ENCODE measurements around the gene THPO.

Gene THPO

DNA sequence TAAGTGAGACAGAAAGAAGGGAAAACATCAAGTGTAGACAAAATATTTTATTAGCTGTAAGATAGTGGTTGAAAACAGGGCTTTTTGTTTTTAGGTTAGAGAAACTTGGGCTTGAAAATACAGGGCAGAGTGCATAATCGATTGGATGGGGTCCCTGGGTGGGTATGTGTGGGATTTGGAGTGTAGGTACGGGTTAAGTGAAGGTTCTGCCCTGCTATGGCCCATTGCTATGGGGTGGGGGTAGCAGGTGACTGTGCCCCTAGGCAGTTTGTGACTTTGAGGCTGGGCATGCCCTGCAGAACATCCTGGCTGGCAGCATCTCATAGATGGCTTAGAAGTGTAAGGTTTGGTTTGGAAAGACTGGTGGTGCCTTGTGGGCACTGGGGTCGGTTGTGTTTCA lies 44.3 kb downstream of the THPO start:
- H3K27me3 ChIP-seq (ENCODE audit: low read depth) = no peaks in the 10 kb centered on the region
- no peak for DNase-seq (ENCODE audit: low spot score in 2 of 2)
- H3K4me1 ChIP-seq = no peaks in the 10 kb centered on the region
- H3K36me3 ChIP-seq (replicated peaks) = peaks cover 73% of the 10 kb centered on the region
- no peaks in the 10 kb centered on the region for H3K9me3 ChIP-seq
- in situ Hi-C loops (cut with MboI; ENCODE audit: low sequenced_read_pairs) = no loop called here
- no peak overlapping the region for H3K4me3 ChIP-seq

DNA sequence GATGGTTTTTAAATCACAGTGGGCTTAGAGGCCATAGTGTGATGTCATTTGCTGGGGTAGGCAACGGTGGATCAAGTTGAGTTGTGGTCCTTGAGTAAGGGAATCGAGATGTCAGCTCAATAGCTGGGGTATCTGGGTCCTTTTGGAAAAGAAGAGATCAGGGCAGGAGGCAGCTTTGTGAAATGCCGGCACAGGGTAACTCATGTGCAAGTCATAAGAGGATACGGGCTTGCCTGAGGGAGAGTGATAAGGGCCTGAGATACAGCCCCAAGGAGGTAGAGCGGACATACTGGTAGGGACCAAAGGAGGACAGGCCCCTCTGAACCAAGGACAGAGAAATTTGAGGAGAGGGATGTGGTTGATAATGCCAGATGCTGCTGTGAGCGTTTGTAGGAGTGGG lies 44.8 kb downstream of the THPO start:
- DNase-seq (ENCODE audit: low spot score in 2 of 2) = no peak
- Histone ChIP-seq H3K27me3 (ENCODE audit: low read depth) (no peaks in the 10 kb centered on the region), H3K36me3 (replicated peaks) (peaks cover 78% of the 10 kb centered on the region), H3K4me1 (no peaks in the 10 kb centered on the region), H3K9me3 (no peaks in the 10 kb centered on the region), H3K4me3 (no peak overlapping the region)
- in situ Hi-C loops (cut with MboI; ENCODE audit: low sequenced_read_pairs) = no loop called here

DNA sequence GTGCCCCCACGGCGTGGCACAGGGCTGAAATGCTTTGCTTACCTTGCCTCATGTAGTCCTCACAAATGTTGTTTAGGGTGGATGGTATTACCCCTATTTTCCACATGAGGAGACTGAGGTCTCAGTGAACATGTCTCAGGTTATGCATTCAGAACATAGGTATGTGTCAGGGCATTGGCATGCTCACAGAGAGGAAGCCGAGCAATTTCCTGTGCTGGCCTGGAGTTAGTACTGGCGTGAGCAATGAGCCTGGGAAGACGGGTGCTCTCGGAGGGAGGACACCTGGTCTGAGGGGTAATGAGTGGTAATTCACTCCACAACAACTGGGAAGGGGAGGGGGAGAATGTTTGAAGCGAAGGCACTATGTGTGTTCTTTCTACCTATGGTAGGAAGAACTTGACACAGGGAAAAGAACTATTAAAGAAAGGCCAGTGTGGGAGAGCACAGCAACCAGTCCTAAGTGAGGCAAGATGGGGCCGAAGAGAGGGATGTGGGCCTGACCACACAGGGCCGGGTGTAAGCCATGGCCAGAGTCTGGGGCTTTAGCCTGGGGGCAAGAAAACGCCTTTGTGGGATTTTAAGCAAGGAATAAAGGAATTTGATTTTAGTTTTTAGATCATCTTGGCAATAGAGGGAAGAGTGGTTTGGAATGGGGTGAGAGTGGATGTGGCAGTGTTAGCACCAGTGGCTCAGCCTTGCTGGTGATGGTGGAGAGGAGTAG lies 45.5 kb downstream of the THPO start:
- in situ Hi-C loops (cut with MboI; ENCODE audit: low sequenced_read_pairs) = no loop called here
- H3K4me1 ChIP-seq = no peaks in the 10 kb centered on the region
- no peaks in the 10 kb centered on the region for H3K27me3 ChIP-seq (ENCODE audit: low read depth)
- DNase-seq (ENCODE audit: low spot score in 2 of 2) = no peak
- H3K4me3 ChIP-seq = no peak overlapping the region
- no peaks in the 10 kb centered on the region for H3K9me3 ChIP-seq
- H3K36me3 ChIP-seq (replicated peaks) = peaks cover 84% of the 10 kb centered on the region

DNA sequence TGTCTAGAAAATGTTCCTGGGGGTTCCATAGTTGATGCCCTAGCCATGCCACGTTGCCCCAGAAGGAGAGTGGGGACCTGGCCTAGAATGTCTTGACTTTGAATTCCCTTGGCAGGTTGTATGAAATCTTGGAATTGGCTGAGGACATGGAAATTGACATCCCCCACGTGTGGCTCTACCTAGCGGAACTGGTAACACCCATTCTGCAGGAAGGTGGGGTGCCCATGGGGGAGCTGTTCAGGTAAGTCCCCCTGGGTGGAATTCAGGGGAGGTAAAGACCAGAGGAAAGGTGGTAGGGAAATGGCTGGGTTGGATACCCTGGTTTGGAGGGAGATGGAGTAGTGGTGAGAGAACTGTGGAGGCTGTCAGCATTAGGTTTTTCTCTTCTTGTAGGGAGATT lies 49.5 kb downstream of the THPO start:
- no peaks in the 10 kb centered on the region for H3K27me3 ChIP-seq (ENCODE audit: low read depth)
- H3K4me3 ChIP-seq = no peak overlapping the region
- no peak for DNase-seq (ENCODE audit: low spot score in 2 of 2)
- H3K9me3 ChIP-seq = no peaks in the 10 kb centered on the region
- H3K4me1 ChIP-seq = no peaks in the 10 kb centered on the region
- in situ Hi-C loops (cut with MboI; ENCODE audit: low sequenced_read_pairs) = no loop called here
- peaks cover 100% of the 10 kb centered on the region for H3K36me3 ChIP-seq (replicated peaks)

DNA sequence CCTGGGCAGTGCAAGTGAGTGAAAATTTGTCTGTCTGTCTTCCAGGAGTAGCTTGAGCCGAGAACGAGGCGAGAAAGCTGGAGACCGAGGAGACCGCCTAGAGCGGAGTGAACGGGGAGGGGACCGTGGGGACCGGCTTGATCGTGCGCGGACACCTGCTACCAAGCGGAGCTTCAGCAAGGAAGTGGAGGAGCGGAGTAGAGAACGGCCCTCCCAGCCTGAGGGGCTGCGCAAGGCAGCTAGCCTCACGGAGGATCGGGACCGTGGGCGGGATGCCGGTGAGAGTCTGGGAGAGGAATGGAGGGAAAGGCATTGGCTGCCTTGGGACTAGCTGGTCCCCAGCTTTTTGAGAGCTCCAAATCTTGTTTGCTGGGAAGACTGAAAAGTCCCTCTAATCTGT lies 50.8 kb downstream of the THPO start:
- no peak for DNase-seq (ENCODE audit: low spot score in 2 of 2)
- in situ Hi-C loops (cut with MboI; ENCODE audit: low sequenced_read_pairs) = no loop called here

DNA sequence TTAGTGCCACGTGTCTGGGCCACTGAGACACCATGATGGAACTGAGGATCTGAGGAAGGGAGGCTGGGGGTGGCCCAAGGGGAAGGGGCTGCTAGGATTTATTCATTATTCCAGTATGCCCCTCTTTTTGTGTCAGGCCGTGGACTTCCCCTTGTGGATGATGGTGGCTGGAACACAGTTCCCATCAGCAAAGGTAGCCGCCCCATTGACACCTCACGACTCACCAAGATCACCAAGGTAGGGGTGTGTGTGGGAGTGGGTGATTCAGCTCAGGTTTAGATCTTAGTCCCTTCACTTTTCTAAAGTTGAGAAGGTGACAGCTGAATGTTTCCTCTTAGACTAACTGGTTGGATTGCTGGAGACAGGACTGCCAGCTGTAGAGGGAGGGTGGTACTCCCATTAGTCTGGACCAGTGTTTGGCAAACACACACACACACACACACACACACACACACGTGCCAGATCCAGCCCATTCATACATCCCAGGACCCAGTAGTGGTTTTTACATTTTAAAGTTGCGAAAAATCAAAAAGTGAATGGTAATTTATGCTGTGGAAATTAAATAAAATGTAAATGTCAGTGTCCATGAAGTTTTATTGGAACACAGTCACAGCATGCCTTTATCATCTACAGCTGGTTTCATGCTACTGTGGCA lies 52.2 kb downstream of the THPO start:
- no peaks in the 10 kb centered on the region for H3K9me3 ChIP-seq
- DNase-seq (ENCODE audit: low spot score in 2 of 2) = no peak
- H3K4me3 ChIP-seq = no peak overlapping the region
- H3K36me3 ChIP-seq (replicated peaks) = peaks cover 100% of the 10 kb centered on the region
- H3K27me3 ChIP-seq (ENCODE audit: low read depth) = no peaks in the 10 kb centered on the region
- in situ Hi-C loops (cut with MboI; ENCODE audit: low sequenced_read_pairs) = no loop called here
- no peaks in the 10 kb centered on the region for H3K4me1 ChIP-seq

More for the DNA sequence above, 50.8 kb downstream of the THPO start:
- no peaks in the 10 kb centered on the region for H3K27me3 ChIP-seq (ENCODE audit: low read depth)
- no peak overlapping the region for H3K4me3 ChIP-seq
- H3K4me1 ChIP-seq = no peaks in the 10 kb centered on the region
- H3K9me3 ChIP-seq = no peaks in the 10 kb centered on the region
- H3K36me3 ChIP-seq (replicated peaks) = peaks cover 100% of the 10 kb centered on the region

DNA sequence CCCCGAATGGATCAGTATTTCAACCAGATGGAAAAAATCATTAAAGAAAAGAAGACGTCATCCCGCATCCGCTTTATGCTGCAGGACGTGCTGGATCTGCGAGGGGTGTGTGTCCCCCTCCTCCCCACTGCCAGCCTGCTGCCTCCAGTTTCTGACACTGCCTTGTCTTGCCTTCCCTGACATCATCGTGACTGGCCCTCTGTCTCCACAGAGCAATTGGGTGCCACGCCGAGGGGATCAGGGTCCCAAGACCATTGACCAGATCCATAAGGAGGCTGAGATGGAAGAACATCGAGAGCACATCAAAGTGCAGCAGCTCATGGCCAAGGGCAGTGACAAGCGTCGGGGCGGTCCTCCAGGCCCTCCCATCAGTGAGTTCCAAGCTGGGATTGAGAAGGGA lies 52.7 kb downstream of the THPO start:
- in situ Hi-C loops (cut with MboI; ENCODE audit: low sequenced_read_pairs) = no loop called here
- H3K4me3 ChIP-seq = no peak overlapping the region
- no peaks in the 10 kb centered on the region for H3K4me1 ChIP-seq
- no peaks in the 10 kb centered on the region for H3K27me3 ChIP-seq (ENCODE audit: low read depth)
- no peak for DNase-seq (ENCODE audit: low spot score in 2 of 2)
- H3K9me3 ChIP-seq = no peaks in the 10 kb centered on the region
- peaks cover 100% of the 10 kb centered on the region for H3K36me3 ChIP-seq (replicated peaks)

DNA sequence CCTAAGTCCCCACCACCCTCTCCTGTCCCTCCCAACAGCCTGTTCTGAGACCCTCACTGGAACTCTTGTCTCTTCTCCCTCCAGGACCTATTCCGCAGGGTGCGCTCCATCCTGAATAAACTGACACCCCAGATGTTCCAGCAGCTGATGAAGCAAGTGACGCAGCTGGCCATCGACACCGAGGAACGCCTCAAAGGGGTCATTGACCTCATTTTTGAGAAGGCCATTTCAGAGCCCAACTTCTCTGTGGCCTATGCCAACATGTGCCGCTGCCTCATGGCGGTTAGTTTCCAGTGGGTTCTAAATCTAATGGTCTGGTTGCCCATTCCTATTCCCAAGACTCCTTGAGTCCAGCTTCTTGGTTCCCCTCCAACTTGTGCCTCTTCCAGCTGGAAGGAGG lies 54.3 kb downstream of the THPO start:
- H3K36me3 ChIP-seq (replicated peaks) = peaks cover 97% of the 10 kb centered on the region
- H3K27me3 ChIP-seq (ENCODE audit: low read depth) = no peaks in the 10 kb centered on the region
- no peaks in the 10 kb centered on the region for H3K9me3 ChIP-seq
- DNase-seq (ENCODE audit: low spot score in 2 of 2) = no peak
- in situ Hi-C loops (cut with MboI; ENCODE audit: low sequenced_read_pairs) = no loop called here
- H3K4me3 ChIP-seq = no peak overlapping the region
- no peaks in the 10 kb centered on the region for H3K4me1 ChIP-seq

DNA sequence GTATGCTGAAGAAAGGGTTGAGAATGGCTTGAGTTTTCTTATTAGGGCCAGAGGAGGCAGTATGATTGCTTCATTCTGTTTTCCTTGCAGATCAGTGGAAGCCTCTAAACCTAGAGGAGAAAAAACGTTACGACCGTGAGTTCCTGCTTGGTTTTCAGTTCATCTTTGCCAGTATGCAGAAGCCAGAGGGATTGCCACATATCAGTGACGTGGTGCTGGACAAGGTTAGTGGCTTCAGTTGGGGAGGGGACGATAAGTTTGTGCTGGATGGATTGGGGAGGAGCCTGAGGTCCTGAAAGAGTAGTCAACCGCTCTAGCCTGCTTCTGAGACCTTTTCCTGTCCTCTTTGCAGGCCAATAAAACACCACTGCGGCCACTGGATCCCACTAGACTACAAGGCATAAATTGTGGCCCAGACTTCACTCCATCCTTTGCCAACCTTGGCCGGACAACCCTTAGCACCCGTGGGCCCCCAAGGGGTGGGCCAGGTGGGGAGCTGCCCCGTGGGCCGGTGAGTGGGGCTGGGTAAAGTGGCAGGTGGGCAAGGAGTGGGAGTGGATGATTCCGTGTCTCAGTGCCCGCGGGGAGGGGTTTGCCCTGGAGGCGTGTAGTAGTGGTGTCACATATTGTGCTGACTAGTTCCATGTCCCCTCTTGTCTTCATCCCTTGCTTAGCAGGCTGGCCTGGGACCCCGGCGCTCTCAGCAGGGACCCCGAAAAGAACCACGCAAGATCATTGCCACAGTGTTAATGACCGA lies 55.1 kb downstream of the THPO start:
- DNase-seq (ENCODE audit: low spot score in 2 of 2) = no peak
- Histone ChIP-seq H3K4me1 (no peaks in the 10 kb centered on the region), H3K9me3 (no peaks in the 10 kb centered on the region), H3K27me3 (ENCODE audit: low read depth) (no peaks in the 10 kb centered on the region), H3K36me3 (replicated peaks) (peaks cover 97% of the 10 kb centered on the region), H3K4me3 (no peak overlapping the region)
- in situ Hi-C loops (cut with MboI; ENCODE audit: low sequenced_read_pairs) = no loop called here
